HG03135 (cell line): Measurements from ENCODE around the gene MAG.

Source experiments
- ATAC-seq: cut with Tn5 transposase; IDR thresholded peaks from one replicate; pipeline ENCODE4 v1.9.1; 2021; ENCODE audit warnings: mild to moderate bottlenecking, moderate library complexity; ENCODE audit not compliant: unreplicated experiment

MAG gene, protein sequence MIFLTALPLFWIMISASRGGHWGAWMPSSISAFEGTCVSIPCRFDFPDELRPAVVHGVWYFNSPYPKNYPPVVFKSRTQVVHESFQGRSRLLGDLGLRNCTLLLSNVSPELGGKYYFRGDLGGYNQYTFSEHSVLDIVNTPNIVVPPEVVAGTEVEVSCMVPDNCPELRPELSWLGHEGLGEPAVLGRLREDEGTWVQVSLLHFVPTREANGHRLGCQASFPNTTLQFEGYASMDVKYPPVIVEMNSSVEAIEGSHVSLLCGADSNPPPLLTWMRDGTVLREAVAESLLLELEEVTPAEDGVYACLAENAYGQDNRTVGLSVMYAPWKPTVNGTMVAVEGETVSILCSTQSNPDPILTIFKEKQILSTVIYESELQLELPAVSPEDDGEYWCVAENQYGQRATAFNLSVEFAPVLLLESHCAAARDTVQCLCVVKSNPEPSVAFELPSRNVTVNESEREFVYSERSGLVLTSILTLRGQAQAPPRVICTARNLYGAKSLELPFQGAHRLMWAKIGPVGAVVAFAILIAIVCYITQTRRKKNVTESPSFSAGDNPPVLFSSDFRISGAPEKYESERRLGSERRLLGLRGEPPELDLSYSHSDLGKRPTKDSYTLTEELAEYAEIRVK

GRCh38 chr19:35291916-35292315, at the start of gene MAG:
MAG (plus strand) TSS chr19:35292161; CDS start chr19:35295409, 3,248 bp downstream.
- no peak for ATAC-seq

- no peak for ATAC-seq
Measured at GRCh38 chr19:35246466-35247092, 45.4 kb upstream of the MAG start.

DNA sequence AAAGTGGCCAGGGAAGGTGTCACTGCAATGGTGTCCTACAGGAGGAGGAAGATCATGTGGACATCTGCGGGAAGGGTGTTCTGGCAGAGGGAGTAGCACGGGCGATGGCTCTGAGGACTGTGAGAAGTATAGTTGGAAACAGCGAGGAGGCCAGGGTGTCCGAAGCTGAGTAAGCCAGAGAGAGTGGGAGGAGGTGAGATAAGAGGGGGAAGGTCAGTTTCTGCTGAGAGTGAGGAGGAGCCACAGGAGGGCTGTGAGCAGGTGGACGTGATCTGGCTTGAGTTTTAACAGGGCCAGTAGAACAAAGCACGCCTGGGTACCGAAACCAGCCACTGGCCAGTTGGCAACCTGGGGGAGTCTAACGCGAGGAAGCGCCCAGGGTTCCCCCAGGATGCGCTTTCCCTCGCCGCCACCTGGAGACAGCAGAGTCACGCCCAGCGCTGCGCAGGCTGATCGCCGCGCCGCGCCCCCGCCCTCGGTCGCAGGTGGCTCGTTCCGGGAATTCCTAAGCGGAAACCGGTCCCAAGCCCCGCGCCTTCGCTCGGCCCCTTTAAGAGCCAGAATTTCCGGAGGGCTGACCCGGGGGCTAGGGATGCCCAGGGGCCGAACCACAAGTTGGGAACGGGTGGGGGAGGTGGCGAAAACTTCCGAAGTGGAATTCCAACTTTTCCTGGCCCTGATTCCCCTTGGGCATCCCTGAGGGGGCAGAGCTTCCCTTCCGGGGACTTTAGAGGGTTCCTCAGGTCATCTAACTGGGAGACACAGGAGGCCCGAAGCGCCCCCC, 44.2 kb upstream of the MAG start:
- ATAC-seq, result peak; percentile 34

GRCh38 chr19:35248310-35249145, 43.4 kb upstream of the MAG start, which contains the start of gene LSR:
LSR (plus strand) TSS chr19:35249002; CDS start chr19:35249023, 21 bp downstream.
- ATAC-seq, result peak; percentile 84

DNA sequence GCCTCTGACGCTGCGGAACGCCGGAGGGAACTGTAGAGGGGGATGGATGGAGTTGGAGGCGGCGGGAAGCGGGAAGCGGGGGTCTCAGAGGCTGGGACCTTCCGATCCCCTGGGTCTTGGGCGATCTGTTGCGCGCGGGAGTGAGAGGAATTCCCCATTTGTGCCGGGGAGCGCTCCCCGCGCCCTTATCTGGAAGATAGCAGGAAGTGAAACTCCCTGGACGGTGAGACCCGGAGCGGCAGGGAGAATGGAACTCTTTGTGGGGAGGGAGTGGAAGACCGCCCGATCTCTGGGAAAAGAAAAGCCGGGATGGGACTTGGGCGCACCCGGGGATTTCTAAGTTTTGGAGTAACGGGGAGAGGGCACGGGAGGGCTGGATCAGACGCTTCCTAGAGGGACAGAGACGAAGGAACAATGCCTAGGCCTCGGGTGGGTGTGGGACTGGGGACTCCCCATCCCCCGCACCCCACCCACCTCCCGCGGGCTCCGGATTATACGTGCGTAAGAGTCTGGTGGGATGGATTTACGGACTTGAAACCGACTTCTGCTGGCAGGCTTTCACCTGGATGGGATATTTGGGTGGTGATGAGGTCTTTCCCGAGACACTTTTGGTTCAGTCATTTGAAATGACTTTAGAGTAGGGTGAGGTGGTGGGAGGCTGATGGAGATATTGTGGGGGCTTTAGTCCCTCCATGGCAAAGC, 42.7 kb upstream of the MAG start:
- ATAC-seq, result no peak

DNA sequence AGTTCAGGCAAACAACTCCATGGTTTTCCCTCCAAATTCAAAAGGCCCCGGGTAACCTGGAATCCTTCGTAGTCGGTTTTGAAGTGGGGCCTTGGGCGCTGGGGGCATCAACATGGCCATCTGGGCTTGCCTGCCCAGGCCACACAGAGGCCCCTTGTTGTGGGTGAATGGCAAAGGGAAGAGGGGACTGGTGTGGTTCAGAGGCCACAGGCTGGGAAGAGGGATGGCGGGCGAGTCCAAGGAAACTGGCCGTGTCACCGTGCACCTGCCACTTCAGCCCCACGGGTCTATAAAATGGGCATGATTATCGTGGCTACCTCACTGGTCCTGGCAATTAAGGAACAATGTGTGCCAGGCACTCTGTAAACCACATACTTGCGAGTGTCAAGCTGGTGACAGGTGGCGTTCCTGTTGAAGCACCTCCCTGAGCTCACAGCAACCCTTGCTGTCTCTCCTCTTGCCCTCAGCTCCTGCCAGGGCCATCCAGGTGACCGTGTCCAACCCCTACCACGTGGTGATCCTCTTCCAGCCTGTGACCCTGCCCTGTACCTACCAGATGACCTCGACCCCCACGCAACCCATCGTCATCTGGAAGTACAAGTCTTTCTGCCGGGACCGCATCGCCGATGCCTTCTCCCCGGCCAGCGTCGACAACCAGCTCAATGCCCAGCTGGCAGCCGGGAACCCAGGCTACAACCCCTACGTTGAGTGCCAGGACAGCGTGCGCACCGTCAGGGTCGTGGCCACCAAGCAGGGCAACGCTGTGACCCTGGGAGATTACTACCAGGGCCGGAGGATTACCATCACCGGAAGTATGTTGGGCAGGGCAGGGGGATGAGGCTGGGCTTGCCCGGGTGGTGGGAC, 41.9 kb upstream of the MAG start:
- ATAC-seq, result no peak

DNA sequence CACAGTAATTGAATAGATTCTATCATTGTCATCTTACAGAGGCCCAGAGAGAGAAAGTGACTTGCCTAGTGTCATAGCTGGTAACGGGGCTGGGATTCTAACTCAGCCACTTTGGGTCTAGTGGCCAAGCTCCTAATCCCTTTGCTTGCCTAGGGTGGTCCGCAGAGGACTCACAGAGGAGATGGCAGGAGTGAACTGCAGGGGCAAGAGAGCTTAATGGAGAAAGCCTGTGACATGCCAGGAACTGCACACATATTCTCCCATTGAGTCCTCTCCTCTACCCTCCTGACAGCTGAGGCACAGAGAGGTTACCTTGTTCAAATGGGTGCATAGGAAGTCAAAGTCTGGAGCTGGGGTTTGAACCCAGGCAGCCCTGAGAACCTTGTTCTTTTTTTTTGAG, 40.5 kb upstream of the MAG start:
- no peak for ATAC-seq

- ATAC-seq, result no peak
Measured at GRCh38 chr19:35253316-35254286, 38.4 kb upstream of the MAG start.

DNA sequence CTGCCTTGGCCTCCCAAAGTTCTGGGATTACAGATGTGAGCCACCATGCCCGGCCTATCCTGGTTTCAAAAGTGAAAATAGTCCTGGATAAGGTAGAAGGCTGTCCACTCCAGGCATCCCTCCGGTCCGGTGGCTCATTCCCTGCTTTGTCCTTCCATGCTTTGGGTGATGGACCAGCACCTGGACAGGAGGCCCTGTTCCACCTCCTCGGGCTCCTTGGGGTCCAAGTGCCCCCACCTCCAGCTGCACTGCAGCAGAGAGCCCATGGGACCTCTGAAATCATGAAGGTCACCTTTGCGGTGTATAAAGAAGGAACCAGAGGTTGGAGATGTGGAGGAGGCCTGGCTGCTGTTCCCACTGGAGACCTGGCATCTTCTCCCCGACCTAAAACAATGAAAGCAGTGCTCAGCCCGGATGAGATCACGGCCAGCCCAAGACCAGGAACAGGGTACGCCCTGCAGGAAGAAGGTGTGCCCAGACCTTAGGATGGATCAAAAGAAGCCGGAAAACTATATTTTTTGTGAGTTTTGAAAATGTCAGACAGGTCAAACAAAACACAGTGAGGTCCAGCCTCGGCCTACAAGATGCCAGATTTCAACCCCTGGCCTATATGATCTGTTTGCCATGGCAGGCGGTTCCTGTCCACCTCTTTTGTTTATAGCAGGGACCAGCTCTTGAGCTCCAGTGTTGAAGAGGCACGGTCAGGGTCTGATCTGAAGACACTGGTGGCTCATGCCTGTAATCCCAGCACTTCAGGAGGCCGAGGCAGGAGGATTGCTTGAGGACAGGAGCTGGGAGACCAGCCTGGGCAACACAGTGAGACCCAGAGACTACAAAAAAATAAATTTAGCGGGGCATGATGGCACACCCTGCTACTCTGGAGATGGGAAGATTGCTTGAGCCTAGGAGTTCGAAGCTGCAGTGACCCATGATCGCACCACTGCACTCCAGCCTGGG, 37.3 kb upstream of the MAG start:
- ATAC-seq, result no peak

DNA sequence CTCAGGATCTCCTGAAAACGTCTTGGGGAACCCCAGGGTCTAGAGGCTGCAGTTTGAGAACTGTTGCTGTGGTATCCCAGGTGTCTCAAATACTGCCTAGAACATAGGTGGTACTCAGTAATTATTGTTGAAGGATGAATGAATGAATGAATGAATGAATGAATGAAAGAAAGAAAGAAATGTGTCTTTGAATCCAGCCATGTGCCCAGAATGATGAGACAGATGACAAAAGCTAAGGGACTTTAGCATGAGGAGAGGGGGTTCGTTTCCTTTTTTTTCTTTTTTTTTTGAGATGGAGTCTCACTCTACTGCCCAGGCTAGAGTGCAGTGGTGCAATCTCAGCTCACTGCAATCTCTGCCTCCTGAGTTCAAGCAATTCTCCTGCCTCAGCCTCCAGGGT, 35.4 kb upstream of the MAG start:
- no peak for ATAC-seq

DNA sequence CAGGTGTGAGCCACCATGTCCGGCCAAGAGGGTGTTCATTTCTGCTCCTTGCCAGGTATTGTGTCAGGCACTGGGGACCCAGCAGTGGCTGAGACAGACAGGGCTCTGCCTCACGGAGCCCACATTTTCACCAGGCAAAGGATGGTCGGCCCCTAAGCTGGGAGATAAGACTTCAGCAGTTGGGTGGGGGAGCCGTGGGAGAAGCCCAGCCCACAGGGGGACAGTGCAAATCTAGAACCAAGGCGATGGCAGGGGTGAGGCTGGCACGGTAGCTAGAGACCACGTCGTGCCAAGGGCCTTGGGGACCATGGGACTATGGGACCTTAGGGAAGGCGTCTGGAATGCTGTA, 34.9 kb upstream of the MAG start:
- ATAC-seq, result no peak

- no peak for ATAC-seq
Measured at GRCh38 chr19:35260694-35261304, 31.2 kb upstream of the MAG start.

GRCh38 chr19:35261356-35262100, 30.4 kb upstream of the MAG start:
- ATAC-seq, result no peak

GRCh38 chr19:35262101-35262761, 29.7 kb upstream of the MAG start:
- ATAC-seq, result no peak
